ENCODE measurements around the gene SRGAP2B. TPM values are rescaled to one million over a fixed set of nuclear protein-coding genes. Genes with fewer than 3 reads are reported as not detected.
"Not testable (repeated sequence)": the region's sequence is repeated elsewhere in the genome, so short reads cannot be mapped to it uniquely, and the experiment has no call there.

Gene SRGAP2B
- total and polyA plus RNA-seq, 2 donors from 2014 or later, result 9.3 to 38.4 TPM

DNA sequence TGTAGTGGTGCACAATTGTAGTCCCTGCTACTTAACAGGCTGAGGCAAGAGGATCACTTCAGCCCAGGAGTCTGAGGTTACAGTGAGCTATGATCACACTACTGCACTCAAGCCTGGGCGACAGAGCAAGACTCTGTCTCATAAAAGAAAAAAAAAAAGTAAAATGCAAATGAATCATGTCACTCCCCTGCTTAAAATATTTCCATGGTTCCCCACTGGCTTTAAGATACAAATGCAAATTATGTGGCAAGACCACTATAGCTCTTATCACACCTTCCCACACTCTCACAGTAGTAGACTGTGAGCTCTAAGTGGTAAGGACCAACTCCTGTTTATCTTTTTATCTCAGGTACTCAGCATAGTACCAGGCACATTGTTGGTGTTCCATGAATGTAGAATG is 53.6 kb downstream of the SRGAP2B start:
- H3K4me1 ChIP-seq (ENCODE audit: control insufficient read depth in 2 of 3, insufficient read depth in 2 of 3, low read depth in 1 of 3, low read length in 3 of 3); H3K4me3 ChIP-seq (ENCODE audit: low read length in 3 of 3); H3K27ac ChIP-seq (ENCODE audit: low read depth in 2 of 2, low read length in 2 of 2); H3K27me3 ChIP-seq (ENCODE audit: control insufficient read depth, insufficient read depth, low read length); intact Hi-C loops (cut with DNase I); H3K36me3 ChIP-seq (ENCODE audit: control insufficient read depth in 2 of 3, insufficient read depth in 3 of 3, low read length in 3 of 3); DNase-seq; H3K9ac ChIP-seq (ENCODE audit: low read length in 3 of 3); FAIRE-seq; H3K9me3 ChIP-seq (ENCODE audit: control insufficient read depth in 2 of 3, insufficient read depth in 1 of 3, low read length in 3 of 3): not testable (repeated sequence)

DNA sequence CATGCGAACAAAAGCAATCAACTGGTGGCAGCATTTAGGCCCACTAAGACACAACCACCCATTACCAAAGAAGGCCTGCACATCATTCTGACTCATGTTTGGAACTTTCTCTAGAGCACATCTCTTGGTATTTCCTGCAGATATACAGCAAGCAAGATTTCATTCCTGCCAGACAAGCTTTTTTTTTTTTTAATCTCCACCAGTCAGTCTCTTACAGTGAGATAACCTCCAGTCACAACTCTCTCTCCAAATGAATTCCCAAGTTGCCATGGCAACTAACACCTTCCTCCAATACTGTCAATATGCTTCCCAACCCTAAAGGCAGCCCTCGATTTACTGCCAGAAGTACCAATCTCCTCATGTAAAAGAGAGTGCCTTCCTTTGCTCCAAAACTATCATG is 59.1 kb downstream of the SRGAP2B start:
- H3K9me3 ChIP-seq (ENCODE audit: control insufficient read depth in 2 of 3, insufficient read depth in 1 of 3, low read length in 3 of 3); intact Hi-C loops (cut with DNase I): not testable (repeated sequence)

DNA sequence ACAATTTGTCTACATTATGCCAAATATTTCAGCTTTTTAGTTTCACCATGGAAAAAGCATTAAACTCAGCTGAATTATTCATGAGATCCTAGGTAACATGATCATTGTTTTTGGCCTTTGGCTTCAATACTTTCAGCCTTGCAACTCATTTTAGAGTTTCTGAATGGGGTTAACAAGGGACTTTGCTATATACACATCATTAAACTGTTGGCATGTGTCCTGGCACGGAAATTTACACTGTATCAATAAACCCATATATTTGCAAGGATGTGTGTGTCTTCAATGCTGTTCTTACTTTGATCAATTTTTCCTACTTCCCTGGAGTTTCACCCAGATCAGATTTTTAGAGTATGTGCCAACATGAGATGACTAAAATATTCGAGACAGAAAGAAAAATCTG is 61.6 kb downstream of the SRGAP2B start:
- H3K4me1 ChIP-seq (ENCODE audit: control insufficient read depth in 2 of 3, insufficient read depth in 2 of 3, low read depth in 1 of 3, low read length in 3 of 3); H3K27me3 ChIP-seq (ENCODE audit: control insufficient read depth, insufficient read depth, low read length); H3K27ac ChIP-seq (ENCODE audit: low read depth in 2 of 2, low read length in 2 of 2); H3K36me3 ChIP-seq (ENCODE audit: control insufficient read depth in 2 of 3, insufficient read depth in 3 of 3, low read length in 3 of 3); H3K9me3 ChIP-seq (ENCODE audit: control insufficient read depth in 2 of 3, insufficient read depth in 1 of 3, low read length in 3 of 3); FAIRE-seq; H3K9ac ChIP-seq (ENCODE audit: low read length in 3 of 3); intact Hi-C loops (cut with DNase I); DNase-seq; H3K4me3 ChIP-seq (ENCODE audit: low read length in 3 of 3): not testable (repeated sequence)

More for the DNA sequence above, 59.1 kb downstream of the SRGAP2B start:
- DNase-seq; H3K27ac ChIP-seq (ENCODE audit: low read depth in 2 of 2, low read length in 2 of 2); H3K27me3 ChIP-seq (ENCODE audit: control insufficient read depth, insufficient read depth, low read length); H3K4me1 ChIP-seq (ENCODE audit: control insufficient read depth in 2 of 3, insufficient read depth in 2 of 3, low read depth in 1 of 3, low read length in 3 of 3); FAIRE-seq; H3K36me3 ChIP-seq (ENCODE audit: control insufficient read depth in 2 of 3, insufficient read depth in 3 of 3, low read length in 3 of 3); H3K9ac ChIP-seq (ENCODE audit: low read length in 3 of 3); H3K4me3 ChIP-seq (ENCODE audit: low read length in 3 of 3): not testable (repeated sequence)

DNA sequence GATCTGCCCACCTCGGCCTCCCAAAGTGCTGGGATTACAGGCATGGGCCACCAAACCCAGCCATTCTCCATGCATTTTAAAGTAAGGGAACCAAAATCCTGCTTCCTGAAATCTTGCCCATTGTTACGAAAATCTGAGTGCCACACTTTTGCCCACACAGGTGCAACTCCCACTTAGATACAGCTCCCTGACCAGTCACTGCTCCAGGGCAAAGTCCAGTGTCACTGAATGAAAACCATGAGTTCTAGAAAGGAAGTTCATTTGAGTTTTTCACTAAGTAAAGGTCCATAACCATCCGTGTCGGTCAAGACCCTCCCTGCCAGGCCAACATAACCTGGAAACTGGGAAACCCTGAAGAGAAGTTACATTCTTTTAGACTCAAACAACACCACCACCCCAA is 67.9 kb downstream of the SRGAP2B start:
- H3K4me3 ChIP-seq (ENCODE audit: low read length in 3 of 3); H3K9ac ChIP-seq (ENCODE audit: low read length in 3 of 3); H3K36me3 ChIP-seq (ENCODE audit: control insufficient read depth in 2 of 3, insufficient read depth in 3 of 3, low read length in 3 of 3); FAIRE-seq; H3K27me3 ChIP-seq (ENCODE audit: control insufficient read depth, insufficient read depth, low read length); H3K9me3 ChIP-seq (ENCODE audit: control insufficient read depth in 2 of 3, insufficient read depth in 1 of 3, low read length in 3 of 3); DNase-seq; H3K4me1 ChIP-seq (ENCODE audit: control insufficient read depth in 2 of 3, insufficient read depth in 2 of 3, low read depth in 1 of 3, low read length in 3 of 3); H3K27ac ChIP-seq (ENCODE audit: low read depth in 2 of 2, low read length in 2 of 2); intact Hi-C loops (cut with DNase I): not testable (repeated sequence)

DNA sequence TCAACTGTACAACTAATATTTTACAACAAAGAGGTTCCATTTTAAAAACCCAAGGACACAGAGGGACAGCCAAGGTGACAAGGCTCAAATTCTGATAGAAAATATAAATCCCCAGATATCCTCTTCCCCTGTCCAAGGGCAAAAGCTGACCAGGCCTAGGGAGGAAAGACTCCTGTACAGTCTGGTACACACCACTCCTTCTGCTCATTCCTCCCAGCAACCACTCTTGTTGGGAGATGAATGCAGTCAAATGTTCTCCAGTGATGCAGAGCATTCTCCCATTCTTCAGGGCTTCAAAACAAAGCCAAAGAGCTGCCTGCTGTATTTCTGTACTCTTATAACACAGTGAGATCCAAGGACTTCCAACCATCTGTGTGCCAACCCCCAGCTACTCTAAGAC is 69.8 kb downstream of the SRGAP2B start:
- H3K4me3 ChIP-seq (ENCODE audit: low read length in 3 of 3); H3K27me3 ChIP-seq (ENCODE audit: control insufficient read depth, insufficient read depth, low read length); H3K36me3 ChIP-seq (ENCODE audit: control insufficient read depth in 2 of 3, insufficient read depth in 3 of 3, low read length in 3 of 3); FAIRE-seq; H3K9ac ChIP-seq (ENCODE audit: low read length in 3 of 3); H3K4me1 ChIP-seq (ENCODE audit: control insufficient read depth in 2 of 3, insufficient read depth in 2 of 3, low read depth in 1 of 3, low read length in 3 of 3); intact Hi-C loops (cut with DNase I); H3K9me3 ChIP-seq (ENCODE audit: control insufficient read depth in 2 of 3, insufficient read depth in 1 of 3, low read length in 3 of 3); DNase-seq; H3K27ac ChIP-seq (ENCODE audit: low read depth in 2 of 2, low read length in 2 of 2): not testable (repeated sequence)

- not testable (repeated sequence) for H3K4me1 ChIP-seq (ENCODE audit: control insufficient read depth in 2 of 3, insufficient read depth in 2 of 3, low read depth in 1 of 3, low read length in 3 of 3)
Measured at GRCh38 chr1:145022259-145022658, 72.9 kb downstream of the SRGAP2B start.

GRCh38 chr1:145021749-145022148 is 73.4 kb downstream of the SRGAP2B start:
- H3K36me3 ChIP-seq (ENCODE audit: control insufficient read depth in 2 of 3, insufficient read depth in 3 of 3, low read length in 3 of 3); H3K4me1 ChIP-seq (ENCODE audit: control insufficient read depth in 2 of 3, insufficient read depth in 2 of 3, low read depth in 1 of 3, low read length in 3 of 3); DNase-seq; H3K9me3 ChIP-seq (ENCODE audit: control insufficient read depth in 2 of 3, insufficient read depth in 1 of 3, low read length in 3 of 3); H3K27me3 ChIP-seq (ENCODE audit: control insufficient read depth, insufficient read depth, low read length); H3K27ac ChIP-seq (ENCODE audit: low read depth in 2 of 2, low read length in 2 of 2); intact Hi-C loops (cut with DNase I); H3K4me3 ChIP-seq (ENCODE audit: low read length in 3 of 3); H3K9ac ChIP-seq (ENCODE audit: low read length in 3 of 3); FAIRE-seq: not testable (repeated sequence)

More at GRCh38 chr1:145022259-145022658, 72.9 kb downstream of the SRGAP2B start:
- H3K36me3 ChIP-seq (ENCODE audit: control insufficient read depth in 2 of 3, insufficient read depth in 3 of 3, low read length in 3 of 3); H3K27me3 ChIP-seq (ENCODE audit: control insufficient read depth, insufficient read depth, low read length); H3K27ac ChIP-seq (ENCODE audit: low read depth in 2 of 2, low read length in 2 of 2); H3K9ac ChIP-seq (ENCODE audit: low read length in 3 of 3); intact Hi-C loops (cut with DNase I); H3K4me3 ChIP-seq (ENCODE audit: low read length in 3 of 3); DNase-seq; H3K9me3 ChIP-seq (ENCODE audit: control insufficient read depth in 2 of 3, insufficient read depth in 1 of 3, low read length in 3 of 3); FAIRE-seq: not testable (repeated sequence)

- H3K27me3 ChIP-seq (ENCODE audit: control insufficient read depth, insufficient read depth, low read length); H3K36me3 ChIP-seq (ENCODE audit: control insufficient read depth in 2 of 3, insufficient read depth in 3 of 3, low read length in 3 of 3); intact Hi-C loops (cut with DNase I); FAIRE-seq; H3K9me3 ChIP-seq (ENCODE audit: control insufficient read depth in 2 of 3, insufficient read depth in 1 of 3, low read length in 3 of 3); H3K9ac ChIP-seq (ENCODE audit: low read length in 3 of 3); H3K4me1 ChIP-seq (ENCODE audit: control insufficient read depth in 2 of 3, insufficient read depth in 2 of 3, low read depth in 1 of 3, low read length in 3 of 3); H3K27ac ChIP-seq (ENCODE audit: low read depth in 2 of 2, low read length in 2 of 2); H3K4me3 ChIP-seq (ENCODE audit: low read length in 3 of 3); DNase-seq: not testable (repeated sequence)
Measured at GRCh38 chr1:145019709-145020108, 75.4 kb downstream of the SRGAP2B start.

DNA sequence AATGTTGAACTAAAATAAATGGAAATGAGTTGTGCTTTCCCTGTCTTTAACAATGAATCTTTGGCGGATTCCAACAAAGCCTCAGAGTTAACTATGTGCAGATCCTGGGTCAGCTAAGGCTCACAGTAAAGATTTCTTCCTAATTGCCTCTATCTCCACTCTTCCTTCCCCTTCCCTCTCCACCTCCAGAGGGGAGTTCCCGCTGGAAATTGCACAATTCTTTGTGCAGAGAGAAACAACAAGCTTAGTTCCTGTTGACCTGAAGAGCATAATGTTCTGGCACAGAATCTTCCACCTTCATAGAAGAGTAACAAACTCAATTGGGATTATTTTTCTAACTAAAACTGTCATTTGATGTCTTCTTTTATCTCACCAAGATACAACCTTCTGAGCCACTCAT is 77.4 kb downstream of the SRGAP2B start:
- FAIRE-seq; intact Hi-C loops (cut with DNase I); H3K36me3 ChIP-seq (ENCODE audit: control insufficient read depth in 2 of 3, insufficient read depth in 3 of 3, low read length in 3 of 3); DNase-seq; H3K9me3 ChIP-seq (ENCODE audit: control insufficient read depth in 2 of 3, insufficient read depth in 1 of 3, low read length in 3 of 3); H3K27me3 ChIP-seq (ENCODE audit: control insufficient read depth, insufficient read depth, low read length); H3K4me3 ChIP-seq (ENCODE audit: low read length in 3 of 3); H3K27ac ChIP-seq (ENCODE audit: low read depth in 2 of 2, low read length in 2 of 2); H3K4me1 ChIP-seq (ENCODE audit: control insufficient read depth in 2 of 3, insufficient read depth in 2 of 3, low read depth in 1 of 3, low read length in 3 of 3); H3K9ac ChIP-seq (ENCODE audit: low read length in 3 of 3): not testable (repeated sequence)

All from kidney (tissue), 11 donors.